K562 (cell line): ENCODE measurements around the gene ASIC1. TPM values are rescaled to one million over a fixed set of nuclear protein-coding genes. Genes with fewer than 3 reads are reported as not detected.

ENCODE experiments used
- CHAMP1 ChIP-seq: fragments of 450-650 bp; IDR thresholded peaks from 2 replicates; pipeline ENCODE4 v1.6.1; 2016; ENCODE audit warnings: mild to moderate bottlenecking
- CTCF ChIP-seq, 3 experiments: IDR thresholded peaks in 2 of 3; conservative IDR thresholded peaks in 1 of 3; 2 replicates each; pipeline ENCODE4 v1.5.1; 2011 to 2012; ENCODE audit warnings: low read length in 3 of 3, mild to moderate bottlenecking in 3 of 3, control low read depth in 2 of 3, improper control_type of control experiment in 1 of 3, inconsistent platforms in 1 of 3, low read depth in 1 of 3, mixed read lengths in 1 of 3, moderate library complexity in 1 of 3; ENCODE audit not compliant: insufficient read depth in 2 of 3
- HDAC8 ChIP-seq: fragments of 450-650 bp; IDR thresholded peaks from 2 replicates; pipeline ENCODE4 v1.6.1; 2016; ENCODE audit warnings: mild to moderate bottlenecking, missing genetic modification characterization, moderate library complexity, missing compliant biosample characterization
- MNT ChIP-seq, 2 experiments: fragments of 450-650 bp; conservative IDR thresholded peaks; 2 replicates each; pipeline ENCODE4 v1.6.1; 2017; ENCODE audit warnings: mild to moderate bottlenecking in 2 of 2, moderate library complexity in 2 of 2
- SIX5 ChIP-seq, 2 experiments: IDR thresholded peaks; 2 replicates each; pipeline ENCODE4 v1.6.1; 2011; ENCODE audit warnings: low read length in 2 of 2, borderline replicate concordance in 1 of 2, low read depth in 1 of 2, mild to moderate bottlenecking in 1 of 2, moderate library complexity in 1 of 2; ENCODE audit not compliant: insufficient read depth in 1 of 2
- VEZF1 ChIP-seq: fragments of 200-800 bp; sonication (Bioruptor generic); IDR thresholded peaks from 2 replicates; pipeline ENCODE4 v1.6.1; 2017; ENCODE audit warnings: missing genetic modification characterization, missing compliant biosample characterization
- ZNF395 ChIP-seq: fragments of 200-800 bp; sonication (Bioruptor generic); IDR thresholded peaks from 2 replicates; pipeline ENCODE4 v1.6.1; 2017; ENCODE audit warnings: missing genetic modification characterization, missing compliant biosample characterization
- polyA plus RNA-seq, 8 experiments: library from polyadenylated mRNA; depleted of rRNA in 4 of 8; stranded (reverse) in 5 of 8; unstranded in 3 of 8; fragments of >200 nt; fragmentation: Nextera tagmentation in 2 of 8; fragmentation: Illumina TruSeq in 1 of 8; extraction: Ambion mirVana in 2 of 8; extraction: Trizol in 1 of 8; gene quantifications; 2 replicates each; pipeline versions ENCODE4 v1.2.1 to v1.2.3, GENCODE V29; 2011 to 2014; ENCODE audit warnings: inconsistent platforms in 1 of 8, missing spikeins in 1 of 8
- total RNA-seq, 7 experiments: library from RNA; depleted of rRNA in 6 of 7; stranded (reverse); fragments of >200 nt in 6 of 7; fragmentation: Illumina TruSeq in 2 of 7; extraction: Trizol in 2 of 7; gene quantifications; 2 replicates each; pipeline versions ENCODE4 v1.2.1 to v1.2.3, GENCODE V29; 2011 to 2021; ENCODE audit warnings: low replicate concordance in 1 of 7
- TF ChIP-seq, protein P1 (sequence below): fragments of 450-650 bp; IDR thresholded peaks from 2 replicates; pipeline ENCODE4 v1.6.1; 2016; ENCODE audit warnings: antibody characterized with exemption
- TF ChIP-seq, protein P2 (sequence below), 2 experiments: fragments of 200-800 bp in 1 of 2; sonication (Bioruptor generic) in 1 of 2; sonication (generic) in 1 of 2; formaldehyde crosslinking in 1 of 2; IDR thresholded peaks in 1 of 2; conservative IDR thresholded peaks in 1 of 2; 2 replicates each; pipeline versions ENCODE4 v1.5.0 to v1.6.1; 2016 to 2020; ENCODE audit warnings: missing compliant biosample characterization in 1 of 2, missing genetic modification characterization in 1 of 2, missing genetic modification reagents in 1 of 2

ASIC1 gene
- total and polyA plus RNA-seq, 9 of the 15 experiments (the other 6 are each of a cell fraction or from before 2014, with no cell fraction given): 0.01 to 1.7 (median 0.45) TPM

GRCh38 chr12:50084775-50085614 is 27.6 kb downstream of the ASIC1 start, which contains the start of gene SMARCD1 (continued):
- TF ChIP-seq MNT (conservative IDR thresholded peaks at IDR 0.05) (peak; percentile 51 to 84; a peak in 3 of 4 replicates), HDAC8 (tag) (no peak), CTCF (IDR thresholded peaks at IDR 0.05 in 2 of 3, conservative IDR thresholded peaks at IDR 0.05 in 1 of 3; ENCODE audit: insufficient read depth in 2 of 3, low read depth in 1 of 3, low read length in 3 of 3) (peak; percentile 75 to 88 (median 86)), ZNF395 (CRISPR knock-in tag) (peak; percentile 70; the same call in 1 of the 2 replicates), SIX5 (IDR thresholded peaks at IDR 0.05; ENCODE audit: borderline replicate concordance in 1 of 2, insufficient read depth in 1 of 2, low read depth in 1 of 2, low read length in 2 of 2) (peak; percentile 6 to 21; a peak in 2 of 4 replicates), CHAMP1 (no peak), VEZF1 (CRISPR knock-in tag) (peak; percentile 92)
- TF ChIP-seq, protein P1, sequence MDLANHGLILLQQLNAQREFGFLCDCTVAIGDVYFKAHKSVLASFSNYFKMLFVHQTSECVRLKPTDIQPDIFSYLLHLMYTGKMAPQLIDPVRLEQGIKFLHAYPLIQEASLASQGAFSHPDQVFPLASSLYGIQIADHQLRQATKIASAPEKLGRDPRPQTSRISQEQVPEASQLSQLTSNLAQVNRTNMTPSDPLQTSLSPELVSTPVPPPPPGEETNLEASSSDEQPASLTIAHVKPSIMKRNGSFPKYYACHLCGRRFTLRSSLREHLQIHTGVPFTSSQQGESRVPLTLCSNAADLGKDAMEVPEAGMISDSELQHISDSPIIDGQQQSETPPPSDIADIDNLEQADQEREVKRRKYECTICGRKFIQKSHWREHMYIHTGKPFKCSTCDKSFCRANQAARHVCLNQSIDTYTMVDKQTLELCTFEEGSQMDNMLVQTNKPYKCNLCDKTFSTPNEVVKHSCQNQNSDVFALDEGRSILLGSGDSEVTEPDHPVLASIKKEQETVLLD: peak; percentile 37; the same call in 1 of the 2 replicates
- TF ChIP-seq, protein P2, sequence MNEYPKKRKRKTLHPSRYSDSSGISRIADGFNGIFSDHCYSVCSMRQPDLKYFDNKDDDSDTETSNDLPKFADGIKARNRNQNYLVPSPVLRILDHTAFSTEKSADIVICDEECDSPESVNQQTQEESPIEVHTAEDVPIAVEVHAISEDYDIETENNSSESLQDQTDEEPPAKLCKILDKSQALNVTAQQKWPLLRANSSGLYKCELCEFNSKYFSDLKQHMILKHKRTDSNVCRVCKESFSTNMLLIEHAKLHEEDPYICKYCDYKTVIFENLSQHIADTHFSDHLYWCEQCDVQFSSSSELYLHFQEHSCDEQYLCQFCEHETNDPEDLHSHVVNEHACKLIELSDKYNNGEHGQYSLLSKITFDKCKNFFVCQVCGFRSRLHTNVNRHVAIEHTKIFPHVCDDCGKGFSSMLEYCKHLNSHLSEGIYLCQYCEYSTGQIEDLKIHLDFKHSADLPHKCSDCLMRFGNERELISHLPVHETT (CRISPR knock-in tag; conservative IDR thresholded peaks at IDR 0.05 in 1 of 2, IDR thresholded peaks at IDR 0.05 in 1 of 2): peak in 1 of 2 experiments; percentile 98; a peak in 2 of 4 replicates
